ENCODE data around the gene GPR34.

GPR34 gene

DNA sequence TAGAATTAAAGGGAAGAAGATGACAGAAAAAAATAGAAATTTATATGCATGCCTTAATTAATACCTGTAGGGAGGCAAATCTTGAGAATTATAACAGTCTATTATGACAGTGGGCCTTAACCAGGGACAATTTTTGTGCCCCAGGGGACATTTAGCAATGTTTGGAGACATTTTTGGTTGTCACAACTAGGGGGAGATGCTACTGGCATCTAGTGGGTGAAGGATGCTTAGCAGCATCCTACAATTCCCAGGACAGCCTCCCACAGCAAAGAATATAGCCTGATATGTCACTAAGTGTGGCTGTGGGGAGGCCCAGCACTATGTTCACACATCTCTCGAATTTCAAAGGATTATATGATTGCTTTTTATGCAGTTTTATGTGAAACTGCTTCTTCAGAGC, 45.8 kb downstream of the GPR34 start:
- DNase-seq (ENCODE audit: low read depth in 3 of 3): no peak

DNA sequence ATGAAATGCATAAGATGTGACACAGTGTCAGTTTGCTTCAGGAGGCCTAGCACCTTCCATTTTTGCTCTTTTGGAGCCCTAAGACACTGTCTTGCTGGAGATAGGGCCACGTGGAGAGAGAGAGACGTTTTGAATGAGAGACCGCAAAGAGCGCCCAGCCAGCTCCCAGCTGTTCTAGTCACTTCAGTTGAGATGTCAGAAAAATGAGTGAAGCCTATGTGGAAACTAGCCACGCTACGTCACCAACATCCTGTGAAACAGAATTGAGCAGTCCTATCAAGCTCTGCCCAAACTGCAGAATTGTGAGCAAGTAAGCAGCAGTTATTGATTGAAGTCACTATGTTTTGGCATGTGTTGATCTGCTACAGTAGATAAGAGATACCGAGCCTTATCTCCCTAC, 48.3 kb downstream of the GPR34 start:
- no peak for DNase-seq (ENCODE audit: low read depth in 3 of 3)

DNA sequence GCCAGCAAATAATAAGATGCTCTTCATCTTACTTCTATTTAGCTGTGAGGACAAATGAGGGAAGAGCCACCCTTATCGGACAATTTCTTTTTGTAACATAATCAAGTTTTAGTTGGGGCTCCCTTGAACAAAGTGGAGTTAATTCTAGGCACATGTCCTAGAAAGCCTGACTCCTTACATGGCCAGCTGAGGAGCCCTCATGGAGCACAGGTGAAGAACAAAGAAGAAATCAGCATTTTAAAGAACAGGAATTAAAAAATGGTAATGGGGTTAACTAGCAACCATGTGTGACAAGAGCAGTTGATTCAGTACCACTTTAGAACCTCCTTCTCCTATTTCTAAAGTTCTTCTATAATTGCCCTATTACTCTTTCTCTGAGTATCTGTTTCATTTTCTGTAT, 51.1 kb downstream of the GPR34 start:
- DNase-seq (ENCODE audit: low read depth in 3 of 3): no peak
